Measurements from ENCODE around the gene SLC8A1.

Gene SLC8A1

DNA sequence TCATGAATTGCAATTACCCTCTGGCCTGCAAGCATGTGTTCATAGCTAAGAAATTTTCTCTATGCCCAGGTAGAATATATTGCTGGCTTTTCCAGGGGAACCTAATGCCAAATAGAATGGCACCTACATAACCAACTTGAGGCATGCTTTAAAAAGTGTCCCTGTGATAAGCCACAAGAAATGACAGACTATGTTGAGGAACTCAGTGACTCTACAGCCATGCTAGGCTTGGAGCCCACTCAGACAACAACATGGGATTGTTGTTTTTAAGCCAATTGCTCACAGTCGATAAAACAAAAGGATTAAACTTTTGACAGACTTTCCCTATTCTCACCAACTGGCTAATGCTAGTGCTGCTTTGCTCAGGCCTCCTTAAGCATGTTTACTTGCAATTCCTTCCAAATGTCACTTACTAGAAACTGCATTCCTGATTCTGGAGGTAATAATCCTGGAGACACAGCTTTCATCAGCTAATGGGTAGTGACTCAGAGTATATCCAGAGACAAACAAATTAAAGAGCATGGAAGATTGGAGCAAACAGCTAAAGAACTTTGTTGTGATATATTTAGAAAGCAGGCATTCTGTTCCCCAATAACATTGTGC, 249.0 kb downstream of the SLC8A1 start:
- DNase-seq (ENCODE audit: extremely low spot score) = no peak
- TF ChIP-seq, protein P1, sequence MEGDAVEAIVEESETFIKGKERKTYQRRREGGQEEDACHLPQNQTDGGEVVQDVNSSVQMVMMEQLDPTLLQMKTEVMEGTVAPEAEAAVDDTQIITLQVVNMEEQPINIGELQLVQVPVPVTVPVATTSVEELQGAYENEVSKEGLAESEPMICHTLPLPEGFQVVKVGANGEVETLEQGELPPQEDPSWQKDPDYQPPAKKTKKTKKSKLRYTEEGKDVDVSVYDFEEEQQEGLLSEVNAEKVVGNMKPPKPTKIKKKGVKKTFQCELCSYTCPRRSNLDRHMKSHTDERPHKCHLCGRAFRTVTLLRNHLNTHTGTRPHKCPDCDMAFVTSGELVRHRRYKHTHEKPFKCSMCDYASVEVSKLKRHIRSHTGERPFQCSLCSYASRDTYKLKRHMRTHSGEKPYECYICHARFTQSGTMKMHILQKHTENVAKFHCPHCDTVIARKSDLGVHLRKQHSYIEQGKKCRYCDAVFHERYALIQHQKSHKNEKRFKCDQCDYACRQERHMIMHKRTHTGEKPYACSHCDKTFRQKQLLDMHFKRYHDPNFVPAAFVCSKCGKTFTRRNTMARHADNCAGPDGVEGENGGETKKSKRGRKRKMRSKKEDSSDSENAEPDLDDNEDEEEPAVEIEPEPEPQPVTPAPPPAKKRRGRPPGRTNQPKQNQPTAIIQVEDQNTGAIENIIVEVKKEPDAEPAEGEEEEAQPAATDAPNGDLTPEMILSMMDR (IDR thresholded peaks at IDR 0.05; ENCODE audit: control extremely low read depth, extremely low read depth, low read depth, missing control alignments) = no peak
- ChIA-PET CTCF (interaction anchor here (1.3 to 1.9 kb wide), 2 partner anchors 17 to 273 kb away, joined by 3 to 4 read pairs; no protein-coding TSS in a partner anchor), POLR2A (no interaction called here)

DNA sequence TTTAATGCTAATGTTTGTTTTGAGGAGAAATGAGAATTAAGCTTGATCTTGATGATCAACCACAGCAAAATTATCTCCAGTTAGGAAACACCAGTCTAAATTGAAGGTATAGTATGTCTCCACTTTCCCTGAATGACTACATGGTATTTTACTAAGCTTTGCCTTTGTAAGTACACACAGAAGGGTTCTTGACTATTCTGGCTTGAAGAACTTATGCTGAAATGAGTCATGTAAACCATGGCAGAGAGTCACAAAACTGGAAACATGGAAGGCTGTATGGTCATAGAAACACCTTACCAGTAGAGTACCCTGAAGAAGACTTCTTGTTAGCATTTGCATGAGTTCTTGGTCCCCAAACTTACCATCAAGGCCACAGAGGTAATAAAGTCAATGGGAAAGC, 250.5 kb downstream of the SLC8A1 start:
- CTCF ChIA-PET = interaction anchor here (1.9 kb wide), 1 partner anchor 16 kb away, joined by 4 read pairs; no protein-coding TSS in a partner anchor
- DNase-seq (ENCODE audit: extremely low spot score) = no peak
- POLR2A ChIA-PET = no interaction called here
- TF ChIP-seq, protein P1 (IDR thresholded peaks at IDR 0.05; ENCODE audit: control extremely low read depth, extremely low read depth, low read depth, missing control alignments) = no peak

DNA sequence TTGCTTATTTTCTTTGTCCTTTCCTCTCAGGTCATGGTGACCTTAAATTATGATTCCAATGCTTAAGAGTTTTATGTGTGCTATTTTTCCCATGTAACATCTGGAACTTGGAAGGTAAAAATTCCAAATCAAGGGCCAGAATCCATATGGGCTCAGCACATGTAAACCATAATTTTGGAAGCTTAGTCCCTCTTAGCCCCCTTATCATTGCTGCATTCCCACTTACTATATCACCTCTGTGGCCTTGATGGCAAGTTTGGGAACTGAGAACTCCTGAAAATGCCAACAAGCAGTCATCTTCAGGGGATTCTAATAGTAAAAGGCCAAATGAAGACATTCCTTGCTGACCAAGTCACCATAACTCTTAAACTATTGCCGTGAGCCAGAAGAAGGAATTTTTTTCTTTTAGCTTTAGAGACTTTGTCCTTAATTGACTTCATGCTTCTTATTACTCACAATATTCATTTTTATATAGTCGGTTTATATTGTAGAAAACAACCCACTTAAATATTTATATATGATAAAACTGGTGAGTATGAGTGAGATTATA, 251.4 kb downstream of the SLC8A1 start:
- ChIA-PET POLR2A (no interaction called here), CTCF (interaction anchor here (0.6 kb wide), 1 partner anchor 9 kb away, joined by 3 read pairs; no protein-coding TSS in a partner anchor)
- DNase-seq (ENCODE audit: extremely low spot score) = no peak
- TF ChIP-seq, protein P1 (IDR thresholded peaks at IDR 0.05; ENCODE audit: control extremely low read depth, extremely low read depth, low read depth, missing control alignments) = no peak

DNA sequence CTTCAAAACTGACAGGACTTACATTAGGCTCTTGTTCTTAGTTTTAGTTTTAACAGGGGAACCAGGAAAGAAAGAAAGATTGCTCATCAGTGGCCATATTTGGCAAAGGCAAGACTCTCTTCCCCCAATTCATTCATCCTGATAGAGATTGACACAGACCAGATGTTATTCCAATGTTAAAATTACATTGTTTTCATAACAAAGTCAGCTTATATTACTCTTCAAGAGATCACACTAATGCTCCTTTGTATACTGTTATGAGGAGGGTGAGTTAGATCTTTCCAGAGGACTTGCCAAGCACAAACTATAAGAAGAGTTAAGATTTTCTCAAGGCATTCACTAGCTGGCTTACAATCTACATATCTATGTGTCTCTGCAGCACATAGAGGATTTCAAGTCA, 252.1 kb downstream of the SLC8A1 start:
- POLR2A ChIA-PET = no interaction called here
- no peak for DNase-seq (ENCODE audit: extremely low spot score)
- TF ChIP-seq, protein P1 (IDR thresholded peaks at IDR 0.05; ENCODE audit: control extremely low read depth, extremely low read depth, low read depth, missing control alignments) = no peak
- CTCF ChIA-PET = interaction anchor here (0.6 kb wide), 1 partner anchor 10 kb away, joined by 3 read pairs; no protein-coding TSS in a partner anchor

DNA sequence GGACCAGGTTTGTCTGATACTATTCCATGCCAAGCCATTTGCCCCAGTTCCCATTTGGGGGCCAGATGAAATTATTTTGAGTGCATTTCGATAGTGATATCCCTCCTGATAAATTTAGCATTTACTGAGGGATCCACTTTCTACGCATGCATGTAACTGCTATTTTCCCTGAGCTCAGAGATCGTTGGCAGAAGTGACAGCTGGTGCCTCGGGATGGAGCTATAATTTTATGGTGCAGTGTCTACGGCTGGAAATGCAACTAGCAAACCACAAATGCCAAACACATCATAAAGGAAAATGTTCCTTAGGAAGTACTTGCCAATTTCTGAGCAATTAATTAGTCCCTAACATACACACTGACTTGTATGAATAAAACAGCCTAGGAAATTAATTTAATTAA, 254.8 kb downstream of the SLC8A1 start:
- CTCF ChIA-PET = interaction anchor here (1.5 to 1.7 kb wide), 2 partner anchors 11 to 60 kb away, joined by 3 to 5 read pairs; no protein-coding TSS in a partner anchor
- POLR2A ChIA-PET = no interaction called here

DNA sequence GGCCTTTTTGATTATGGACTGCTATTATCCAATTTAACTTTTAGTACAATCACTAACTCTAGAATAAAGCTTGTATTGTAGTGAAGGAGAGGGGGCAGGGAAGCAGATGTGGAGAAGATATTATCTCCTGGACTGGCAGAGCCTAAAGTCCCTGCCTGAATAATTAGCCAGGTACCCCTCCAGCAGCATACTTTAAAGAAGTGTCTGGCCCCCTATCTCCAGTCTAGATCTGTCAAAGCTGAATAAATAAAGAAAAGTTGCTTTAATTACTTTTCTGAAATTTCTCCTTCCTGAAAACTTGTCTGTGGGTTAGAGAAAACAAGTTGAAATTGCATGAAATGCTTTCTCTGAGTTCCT, 258.2 kb downstream of the SLC8A1 start:
- ChIA-PET POLR2A (no interaction called here), CTCF (no interaction called here)
- DNase-seq (ENCODE audit: extremely low spot score) = no peak
- TF ChIP-seq, protein P1 (IDR thresholded peaks at IDR 0.05; ENCODE audit: control extremely low read depth, extremely low read depth, low read depth, missing control alignments) = no peak

More for the DNA sequence above, 254.8 kb downstream of the SLC8A1 start:
- TF ChIP-seq, protein P1 (IDR thresholded peaks at IDR 0.05; ENCODE audit: control extremely low read depth, extremely low read depth, low read depth, missing control alignments) = no peak
- DNase-seq (ENCODE audit: extremely low spot score) = no peak
